Adrenal gland (tissue), 5 donors: ENCODE measurements around the gene PI16.

Source experiments
- POLR2A ChIP-seq, 2 donors: fragments of 450-650 bp; IDR thresholded peaks; one replicate each; pipeline ENCODE4 v1.6.1; 2017; ENCODE audit warnings: antibody characterized with exemption in 2 of 2, mild to moderate bottlenecking in 2 of 2, moderate library complexity in 1 of 2
- TF ChIP-seq, protein P1 (sequence below), 6 experiments: fragments of 450-650 bp in 4 of 6; fragments of 200-600 bp in 2 of 6; sonication (generic) in 1 of 6; IDR thresholded peaks; 1 replicate in 5 of 6; 2 replicates in 1 of 6; pipeline versions ENCODE4 v1.5.1 to v1.8.0; 2016 to 2021; ENCODE audit warnings: antibody characterized with exemption in 6 of 6, mild to moderate bottlenecking in 2 of 6, moderate library complexity in 1 of 6
- donor health status: DM: no; HTN: no; CAD: no.

DNA sequence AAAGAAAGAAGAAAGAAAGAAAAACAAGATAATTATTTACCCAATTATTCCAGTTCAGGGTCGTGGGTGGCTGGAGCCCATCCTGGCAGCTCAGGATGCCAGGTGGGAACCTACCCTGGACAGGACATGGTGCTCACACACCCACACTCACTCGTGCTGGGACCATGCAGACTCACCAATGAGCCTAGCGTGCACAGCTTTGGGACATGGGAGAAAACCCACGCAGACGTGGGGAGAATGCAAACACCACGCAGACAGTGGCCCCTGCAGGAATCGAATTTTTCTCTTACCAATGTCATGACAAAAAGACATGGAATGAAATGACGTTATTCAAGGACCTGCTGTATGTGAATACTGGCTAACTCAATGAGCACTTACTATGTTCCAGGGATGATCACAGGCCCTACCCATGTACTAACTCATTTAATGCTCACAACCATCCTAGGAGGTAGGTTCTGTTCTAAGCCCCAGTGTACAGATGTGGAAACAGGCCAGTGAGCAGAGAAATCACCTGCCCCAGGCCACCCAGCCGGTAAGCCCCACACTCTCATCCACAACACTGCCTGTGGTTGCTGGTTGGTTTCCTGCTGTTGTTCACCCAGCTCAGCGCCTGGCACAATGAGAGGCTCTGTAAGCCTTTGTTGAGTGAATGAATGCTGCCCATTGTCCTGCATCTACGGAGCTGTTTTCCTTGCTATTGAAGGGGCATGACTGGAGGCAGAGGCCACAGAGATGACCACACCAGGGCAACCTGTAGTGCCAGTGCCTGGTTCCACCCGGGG lies 6.8 kb upstream of the PI16 start:
- TF ChIP-seq, protein P1, sequence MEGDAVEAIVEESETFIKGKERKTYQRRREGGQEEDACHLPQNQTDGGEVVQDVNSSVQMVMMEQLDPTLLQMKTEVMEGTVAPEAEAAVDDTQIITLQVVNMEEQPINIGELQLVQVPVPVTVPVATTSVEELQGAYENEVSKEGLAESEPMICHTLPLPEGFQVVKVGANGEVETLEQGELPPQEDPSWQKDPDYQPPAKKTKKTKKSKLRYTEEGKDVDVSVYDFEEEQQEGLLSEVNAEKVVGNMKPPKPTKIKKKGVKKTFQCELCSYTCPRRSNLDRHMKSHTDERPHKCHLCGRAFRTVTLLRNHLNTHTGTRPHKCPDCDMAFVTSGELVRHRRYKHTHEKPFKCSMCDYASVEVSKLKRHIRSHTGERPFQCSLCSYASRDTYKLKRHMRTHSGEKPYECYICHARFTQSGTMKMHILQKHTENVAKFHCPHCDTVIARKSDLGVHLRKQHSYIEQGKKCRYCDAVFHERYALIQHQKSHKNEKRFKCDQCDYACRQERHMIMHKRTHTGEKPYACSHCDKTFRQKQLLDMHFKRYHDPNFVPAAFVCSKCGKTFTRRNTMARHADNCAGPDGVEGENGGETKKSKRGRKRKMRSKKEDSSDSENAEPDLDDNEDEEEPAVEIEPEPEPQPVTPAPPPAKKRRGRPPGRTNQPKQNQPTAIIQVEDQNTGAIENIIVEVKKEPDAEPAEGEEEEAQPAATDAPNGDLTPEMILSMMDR (IDR thresholded peaks at IDR 0.05), result no peak
- no peak for TF ChIP-seq POLR2A (IDR thresholded peaks at IDR 0.05)
